ENCODE data around the gene PEF1.

PEF1 gene

GRCh38 chr1:31605908-31606427, 38.7 kb downstream of the PEF1 start:
- H3K27me3 ChIP-seq (ENCODE audit: control insufficient read depth, insufficient read depth, low read length) = no peaks in the 10 kb centered on the region
- no peaks in the 10 kb centered on the region for H3K4me1 ChIP-seq (ENCODE audit: control insufficient read depth, insufficient read depth, low read length)
- H3K36me3 ChIP-seq (ENCODE audit: control insufficient read depth, insufficient read depth, low read length) = no peaks in the 10 kb centered on the region
- H3K9ac ChIP-seq (ENCODE audit: low read depth, low read length) = no peak overlapping the region
- H3K4me3 ChIP-seq (ENCODE audit: low read depth, low read length) = no peak overlapping the region
- no peak overlapping the region for H3K27ac ChIP-seq (ENCODE audit: low read depth, low read length)
- no peaks in the 10 kb centered on the region for H3K9me3 ChIP-seq (ENCODE audit: control insufficient read depth, insufficient read depth, low read length)

DNA sequence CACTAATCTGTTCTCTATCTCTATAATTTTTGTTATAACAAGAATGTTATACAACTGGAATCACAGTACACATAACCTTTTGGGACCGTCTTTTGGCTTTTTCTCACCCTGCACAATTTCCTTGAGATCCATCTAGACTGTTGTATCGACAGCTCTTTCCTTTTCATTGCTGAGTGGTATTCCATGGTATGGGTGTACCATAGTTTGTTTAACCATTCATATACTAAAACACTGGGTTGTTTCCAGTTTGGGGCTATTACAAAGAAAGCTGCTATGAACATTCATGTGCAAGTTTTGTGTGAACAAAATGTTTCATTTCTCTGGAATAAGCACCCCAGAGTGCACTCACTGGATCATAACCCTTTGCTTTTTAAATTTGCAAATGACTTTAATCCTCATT, 42.6 kb downstream of the PEF1 start:
- Histone ChIP-seq H3K4me1 (ENCODE audit: control insufficient read depth, insufficient read depth, low read length) (no peaks in the 10 kb centered on the region), H3K27ac (ENCODE audit: low read depth, low read length) (no peak overlapping the region), H3K9ac (ENCODE audit: low read depth, low read length) (no peak overlapping the region), H3K4me3 (ENCODE audit: low read depth, low read length) (no peak overlapping the region), H3K9me3 (ENCODE audit: control insufficient read depth, insufficient read depth, low read length) (no peaks in the 10 kb centered on the region), H3K36me3 (ENCODE audit: control insufficient read depth, insufficient read depth, low read length) (no peaks in the 10 kb centered on the region), H3K27me3 (ENCODE audit: control insufficient read depth, insufficient read depth, low read length) (no peaks in the 10 kb centered on the region)

DNA sequence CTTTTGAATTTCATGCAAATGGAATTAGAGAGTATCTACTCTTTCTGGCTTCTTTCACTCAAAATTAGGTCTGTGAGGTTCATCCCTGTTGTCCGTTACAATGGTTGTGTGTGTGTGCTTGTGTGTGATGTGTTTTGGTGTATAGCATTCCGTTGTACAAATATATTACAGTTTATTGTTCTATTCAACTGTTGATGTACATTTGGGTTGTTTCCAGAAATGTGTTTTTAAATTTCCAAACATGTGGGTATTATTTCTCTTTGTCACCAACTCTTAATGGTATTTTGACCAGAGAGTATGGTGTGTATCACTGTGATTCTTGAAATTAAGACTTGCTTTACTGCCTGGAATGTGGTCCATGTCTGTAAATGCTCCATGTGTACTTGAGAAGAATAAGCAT, 44.0 kb downstream of the PEF1 start:
- H3K9ac ChIP-seq (ENCODE audit: low read depth, low read length) = no peak overlapping the region
- H3K4me1 ChIP-seq (ENCODE audit: control insufficient read depth, insufficient read depth, low read length) = no peaks in the 10 kb centered on the region
- H3K27me3 ChIP-seq (ENCODE audit: control insufficient read depth, insufficient read depth, low read length) = no peaks in the 10 kb centered on the region
- no peak overlapping the region for H3K27ac ChIP-seq (ENCODE audit: low read depth, low read length)
- H3K36me3 ChIP-seq (ENCODE audit: control insufficient read depth, insufficient read depth, low read length) = no peaks in the 10 kb centered on the region
- H3K4me3 ChIP-seq (ENCODE audit: low read depth, low read length) = no peak overlapping the region
- H3K9me3 ChIP-seq (ENCODE audit: control insufficient read depth, insufficient read depth, low read length) = no peaks in the 10 kb centered on the region

DNA sequence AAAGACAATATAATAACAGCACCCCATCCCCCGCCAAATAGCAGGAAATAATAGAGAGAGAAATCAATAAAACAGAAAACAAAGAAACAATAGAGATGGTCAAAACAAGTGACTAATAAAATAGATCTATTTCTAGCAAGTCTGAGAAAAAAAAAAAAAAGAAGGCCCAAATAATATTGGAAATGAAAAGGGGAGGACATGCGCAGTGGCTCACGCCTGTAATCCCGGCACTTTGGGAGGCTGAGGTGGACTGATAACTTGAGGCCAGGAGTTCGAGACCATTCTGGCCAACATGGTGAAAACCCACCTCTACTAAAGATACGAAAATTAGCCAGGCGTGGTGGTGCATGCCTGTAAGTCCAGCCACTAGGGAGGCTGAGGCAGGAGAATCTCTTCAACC, 45.7 kb downstream of the PEF1 start:
- no peak overlapping the region for H3K4me3 ChIP-seq (ENCODE audit: low read depth, low read length)
- no peaks in the 10 kb centered on the region for H3K4me1 ChIP-seq (ENCODE audit: control insufficient read depth, insufficient read depth, low read length)
- no peak overlapping the region for H3K27ac ChIP-seq (ENCODE audit: low read depth, low read length)
- H3K27me3 ChIP-seq (ENCODE audit: control insufficient read depth, insufficient read depth, low read length) = no peaks in the 10 kb centered on the region
- H3K36me3 ChIP-seq (ENCODE audit: control insufficient read depth, insufficient read depth, low read length) = no peaks in the 10 kb centered on the region
- no peak overlapping the region for H3K9ac ChIP-seq (ENCODE audit: low read depth, low read length)
- no peaks in the 10 kb centered on the region for H3K9me3 ChIP-seq (ENCODE audit: control insufficient read depth, insufficient read depth, low read length)

- H3K27ac ChIP-seq (ENCODE audit: low read depth, low read length) = no peak overlapping the region
- no peak overlapping the region for H3K4me3 ChIP-seq (ENCODE audit: low read depth, low read length)
- no peaks in the 10 kb centered on the region for H3K9me3 ChIP-seq (ENCODE audit: control insufficient read depth, insufficient read depth, low read length)
- H3K36me3 ChIP-seq (ENCODE audit: control insufficient read depth, insufficient read depth, low read length) = no peaks in the 10 kb centered on the region
- H3K9ac ChIP-seq (ENCODE audit: low read depth, low read length) = no peak overlapping the region
- no peaks in the 10 kb centered on the region for H3K27me3 ChIP-seq (ENCODE audit: control insufficient read depth, insufficient read depth, low read length)
- H3K4me1 ChIP-seq (ENCODE audit: control insufficient read depth, insufficient read depth, low read length) = 0 out of 2 replicates have a peak, but pooled peaks cover under 1% of the 10 kb centered on the region
Measured at GRCh38 chr1:31596737-31597097, 48.0 kb downstream of the PEF1 start.

- H3K27ac ChIP-seq (ENCODE audit: low read depth, low read length) = no peak overlapping the region
- H3K9me3 ChIP-seq (ENCODE audit: control insufficient read depth, insufficient read depth, low read length) = no peaks in the 10 kb centered on the region
- no peak overlapping the region for H3K4me3 ChIP-seq (ENCODE audit: low read depth, low read length)
- H3K9ac ChIP-seq (ENCODE audit: low read depth, low read length) = no peak overlapping the region
- no peaks in the 10 kb centered on the region for H3K36me3 ChIP-seq (ENCODE audit: control insufficient read depth, insufficient read depth, low read length)
- no peaks in the 10 kb centered on the region for H3K27me3 ChIP-seq (ENCODE audit: control insufficient read depth, insufficient read depth, low read length)
- H3K4me1 ChIP-seq (ENCODE audit: control insufficient read depth, insufficient read depth, low read length) = 0 out of 2 replicates have a peak, but pooled peaks cover 3% of the 10 kb centered on the region
Measured at GRCh38 chr1:31595836-31596736, 48.6 kb downstream of the PEF1 start.

DNA sequence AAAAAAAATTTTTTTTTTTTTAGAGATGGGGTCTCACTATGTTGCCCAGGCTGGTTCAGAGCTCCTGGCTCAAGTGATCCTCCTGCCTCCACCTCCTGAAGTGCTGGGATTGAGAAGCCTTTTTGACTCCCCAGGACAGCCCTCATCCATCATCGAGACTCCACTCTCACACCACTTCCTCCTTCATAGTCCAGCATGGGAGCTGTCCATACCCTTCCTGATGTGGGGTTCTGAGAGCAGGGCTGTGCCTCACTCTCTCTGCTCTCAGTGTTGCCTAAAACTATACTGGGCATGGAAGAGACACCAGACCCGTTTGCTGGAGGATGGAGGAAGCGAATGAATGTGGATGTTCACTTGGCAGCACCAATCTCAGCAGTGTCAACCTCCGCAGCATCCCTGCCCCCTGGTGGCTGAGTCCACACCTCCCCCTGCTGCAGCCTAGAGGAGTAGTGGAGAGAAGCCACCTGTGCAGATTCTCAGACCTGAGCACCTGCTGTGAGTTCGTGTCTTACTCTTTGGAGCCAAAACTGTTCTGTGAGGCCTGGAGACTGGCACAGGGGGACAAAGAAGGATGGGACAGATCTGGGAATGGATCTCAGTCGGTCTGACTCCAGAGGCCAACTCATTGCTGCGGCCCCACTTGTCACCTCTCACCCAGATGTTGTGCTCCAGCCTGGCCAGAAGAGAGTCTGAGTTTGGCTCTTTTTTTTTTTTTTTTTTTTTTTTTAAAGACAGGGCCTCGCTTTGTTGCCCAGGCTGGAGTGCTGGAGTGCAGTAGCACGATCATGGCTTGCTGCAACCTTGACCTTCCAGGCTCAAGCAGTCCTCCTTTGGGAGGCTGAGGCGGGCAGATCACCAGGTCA, 50.7 kb downstream of the PEF1 start:
- H3K27ac ChIP-seq (ENCODE audit: low read depth, low read length) = no peak overlapping the region
- no peaks in the 10 kb centered on the region for H3K9me3 ChIP-seq (ENCODE audit: control insufficient read depth, insufficient read depth, low read length)
- 0 out of 2 replicates have a peak, but pooled peaks cover 3% of the 10 kb centered on the region for H3K4me1 ChIP-seq (ENCODE audit: control insufficient read depth, insufficient read depth, low read length)
- H3K36me3 ChIP-seq (ENCODE audit: control insufficient read depth, insufficient read depth, low read length) = no peaks in the 10 kb centered on the region
- H3K27me3 ChIP-seq (ENCODE audit: control insufficient read depth, insufficient read depth, low read length) = peaks cover 6% of the 10 kb centered on the region
- H3K9ac ChIP-seq (ENCODE audit: low read depth, low read length) = no peak overlapping the region
- H3K4me3 ChIP-seq (ENCODE audit: low read depth, low read length) = no peak overlapping the region

- H3K27ac ChIP-seq (ENCODE audit: low read depth, low read length) = no peak overlapping the region
- H3K36me3 ChIP-seq (ENCODE audit: control insufficient read depth, insufficient read depth, low read length) = no peaks in the 10 kb centered on the region
- H3K9me3 ChIP-seq (ENCODE audit: control insufficient read depth, insufficient read depth, low read length) = no peaks in the 10 kb centered on the region
- H3K27me3 ChIP-seq (ENCODE audit: control insufficient read depth, insufficient read depth, low read length) = peaks cover 6% of the 10 kb centered on the region
- peaks cover 6% of the 10 kb centered on the region; the same call in 1 of the 2 replicates for H3K4me1 ChIP-seq (ENCODE audit: control insufficient read depth, insufficient read depth, low read length)
- H3K4me3 ChIP-seq (ENCODE audit: low read depth, low read length) = no peak overlapping the region
- H3K9ac ChIP-seq (ENCODE audit: low read depth, low read length) = no peak overlapping the region
Measured at GRCh38 chr1:31593136-31593665, 51.5 kb downstream of the PEF1 start.

GRCh38 chr1:31592132-31592531, 52.5 kb downstream of the PEF1 start:
- Histone ChIP-seq H3K36me3 (ENCODE audit: control insufficient read depth, insufficient read depth, low read length) (no peaks in the 10 kb centered on the region), H3K4me3 (ENCODE audit: low read depth, low read length) (no peak overlapping the region), H3K4me1 (ENCODE audit: control insufficient read depth, insufficient read depth, low read length) (peaks cover 10% of the 10 kb centered on the region; the same call in 1 of the 2 replicates), H3K9ac (ENCODE audit: low read depth, low read length) (no peak overlapping the region), H3K9me3 (ENCODE audit: control insufficient read depth, insufficient read depth, low read length) (no peaks in the 10 kb centered on the region), H3K27me3 (ENCODE audit: control insufficient read depth, insufficient read depth, low read length) (peaks cover 6% of the 10 kb centered on the region), H3K27ac (ENCODE audit: low read depth, low read length) (no peak overlapping the region)

- H3K4me3 ChIP-seq (ENCODE audit: low read depth, low read length) = no peak overlapping the region
- H3K4me1 ChIP-seq (ENCODE audit: control insufficient read depth, insufficient read depth, low read length) = peaks cover 10% of the 10 kb centered on the region; the same call in 1 of the 2 replicates
- H3K9ac ChIP-seq (ENCODE audit: low read depth, low read length) = no peak overlapping the region
- no peak overlapping the region for H3K27ac ChIP-seq (ENCODE audit: low read depth, low read length)
- peaks cover 6% of the 10 kb centered on the region for H3K27me3 ChIP-seq (ENCODE audit: control insufficient read depth, insufficient read depth, low read length)
- H3K9me3 ChIP-seq (ENCODE audit: control insufficient read depth, insufficient read depth, low read length) = no peaks in the 10 kb centered on the region
- H3K36me3 ChIP-seq (ENCODE audit: control insufficient read depth, insufficient read depth, low read length) = no peaks in the 10 kb centered on the region
Measured at GRCh38 chr1:31591425-31592093, 53.1 kb downstream of the PEF1 start.

All from HUES48 (cell line).